Osteocyte (in vitro differentiated cells): Measurements from ENCODE around the gene CDC14A. TPM values are rescaled to one million over a fixed set of nuclear protein-coding genes. Genes with fewer than 3 reads are reported as not detected.

Experiments
- total RNA-seq: library from RNA; stranded (reverse); gene quantifications from 2 replicates; pipeline ENCODE4 v1.2.1, GENCODE V29; 2021

Gene CDC14A
- total RNA-seq, 1 donor from 2014 or later, result 2.8 TPM

Other genes starting within 250 kb of the CDC14A start
- 2.8 and 3.2 TPM in 2 replicates for gene SASS6, start 219.6 kb upstream of the CDC14A start, total RNA-seq
- gene TRMT13, start 219.3 kb upstream of the CDC14A start, total RNA-seq, result 9.9 and 10.7 TPM in 2 replicates
- gene LRRC39, start 174.2 kb upstream of the CDC14A start, total RNA-seq, result 0.60 and 0.73 TPM in 2 replicates
- 13.0 and 15.7 TPM in 2 replicates for gene DBT, start 102.7 kb upstream of the CDC14A start, total RNA-seq
- 30.0 and 30.5 TPM in 2 replicates for gene RTCA, start 86.3 kb upstream of the CDC14A start, total RNA-seq
- gene GPR88, start 185.6 kb downstream of the CDC14A start, total RNA-seq, result not detected in 2 replicates